Measurements from ENCODE around the gene BPGM.

BPGM gene

GRCh38 chr7:134698481-134698880 lies 51.8 kb downstream of the BPGM start:
- TF ChIP-seq FOXP2 (optimal IDR thresholded peaks at IDR 0.05; ENCODE audit: control extremely low read depth, extremely low read length, insufficient read depth) (no peak), POLR2AphosphoS5 (IDR thresholded peaks at IDR 0.05; ENCODE audit: borderline replicate concordance, low read depth, low read length) (no peak)
- Histone ChIP-seq H3K9me3 (ENCODE audit: low read depth, low read length) (no peaks in the 10 kb centered on the region), H3K27ac (no peak overlapping the region), H3K9ac (ENCODE audit: insufficient read length) (no peak overlapping the region), H3K4me3 (no peak overlapping the region), H3K36me3 (ENCODE audit: insufficient read depth, low read length) (no peaks in the 10 kb centered on the region)
- no peak for DNase-seq (ENCODE audit: low read depth, low spot score)

- no peak for DNase-seq (ENCODE audit: low read depth, low spot score)
- H3K9ac ChIP-seq (ENCODE audit: insufficient read length) = no peak overlapping the region
- no peaks in the 10 kb centered on the region for H3K9me3 ChIP-seq (ENCODE audit: low read depth, low read length)
- H3K4me3 ChIP-seq = no peak overlapping the region
- TF ChIP-seq EZH2 (IDR thresholded peaks at IDR 0.05) (no peak), FOXP2 (optimal IDR thresholded peaks at IDR 0.05; ENCODE audit: control extremely low read depth, extremely low read length, insufficient read depth) (no peak), POLR2AphosphoS5 (IDR thresholded peaks at IDR 0.05; ENCODE audit: borderline replicate concordance, low read depth, low read length) (no peak)
- no peaks in the 10 kb centered on the region for H3K36me3 ChIP-seq (ENCODE audit: insufficient read depth, low read length)
- no peak overlapping the region for H3K27ac ChIP-seq
Measured at GRCh38 chr7:134699021-134699818, 52.6 kb downstream of the BPGM start.

DNA sequence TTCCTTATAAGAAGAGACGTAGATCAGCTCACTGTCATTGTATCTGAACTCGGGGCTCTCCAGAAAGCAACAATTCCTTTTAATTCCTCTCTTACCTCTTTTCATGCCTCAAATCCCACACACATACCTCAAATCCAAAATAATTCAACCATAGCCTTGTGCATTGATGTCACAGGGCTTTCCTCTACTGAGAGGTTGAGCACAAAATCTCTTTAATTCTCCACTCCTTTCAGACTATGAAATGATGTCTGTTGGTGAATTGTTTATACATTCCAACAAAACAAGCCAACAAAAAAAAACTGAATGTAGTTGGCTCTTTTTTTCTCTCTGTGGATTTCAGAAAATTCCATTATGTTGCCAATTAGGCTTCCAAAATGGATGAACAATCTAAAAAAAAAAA lies 53.2 kb downstream of the BPGM start:
- H3K4me3 ChIP-seq = no peak overlapping the region
- no peak overlapping the region for H3K27ac ChIP-seq
- H3K36me3 ChIP-seq (ENCODE audit: insufficient read depth, low read length) = no peaks in the 10 kb centered on the region
- TF ChIP-seq FOXP2 (optimal IDR thresholded peaks at IDR 0.05; ENCODE audit: control extremely low read depth, extremely low read length, insufficient read depth) = no peak
- TF ChIP-seq EZH2 (IDR thresholded peaks at IDR 0.05) = no peak
- no peak for TF ChIP-seq POLR2AphosphoS5 (IDR thresholded peaks at IDR 0.05; ENCODE audit: borderline replicate concordance, low read depth, low read length)
- no peak overlapping the region for H3K9ac ChIP-seq (ENCODE audit: insufficient read length)
- H3K9me3 ChIP-seq (ENCODE audit: low read depth, low read length) = no peaks in the 10 kb centered on the region
- no peak for DNase-seq (ENCODE audit: low read depth, low spot score)

- Histone ChIP-seq H3K27ac (no peak overlapping the region), H3K36me3 (ENCODE audit: insufficient read depth, low read length) (no peaks in the 10 kb centered on the region), H3K4me3 (no peak overlapping the region), H3K9ac (ENCODE audit: insufficient read length) (no peak overlapping the region), H3K9me3 (ENCODE audit: low read depth, low read length) (no peaks in the 10 kb centered on the region)
- TF ChIP-seq FOXP2 (optimal IDR thresholded peaks at IDR 0.05; ENCODE audit: control extremely low read depth, extremely low read length, insufficient read depth) = no peak
- TF ChIP-seq EZH2 (IDR thresholded peaks at IDR 0.05) = no peak
- TF ChIP-seq POLR2AphosphoS5 (IDR thresholded peaks at IDR 0.05; ENCODE audit: borderline replicate concordance, low read depth, low read length) = no peak
- no peak for DNase-seq (ENCODE audit: low read depth, low spot score)
Measured at GRCh38 chr7:134701272-134701671, 54.6 kb downstream of the BPGM start.

- Histone ChIP-seq H3K9ac (ENCODE audit: insufficient read length) (no peak overlapping the region), H3K9me3 (ENCODE audit: low read depth, low read length) (no peaks in the 10 kb centered on the region), H3K27ac (no peak overlapping the region), H3K36me3 (ENCODE audit: insufficient read depth, low read length) (no peaks in the 10 kb centered on the region), H3K4me3 (no peak overlapping the region)
- no peak for TF ChIP-seq EZH2 (IDR thresholded peaks at IDR 0.05)
- TF ChIP-seq FOXP2 (optimal IDR thresholded peaks at IDR 0.05; ENCODE audit: control extremely low read depth, extremely low read length, insufficient read depth) = no peak
- TF ChIP-seq POLR2AphosphoS5 (IDR thresholded peaks at IDR 0.05; ENCODE audit: borderline replicate concordance, low read depth, low read length) = no peak
- DNase-seq (ENCODE audit: low read depth, low spot score) = no peak
Measured at GRCh38 chr7:134702366-134703240, 56.0 kb downstream of the BPGM start.

DNA sequence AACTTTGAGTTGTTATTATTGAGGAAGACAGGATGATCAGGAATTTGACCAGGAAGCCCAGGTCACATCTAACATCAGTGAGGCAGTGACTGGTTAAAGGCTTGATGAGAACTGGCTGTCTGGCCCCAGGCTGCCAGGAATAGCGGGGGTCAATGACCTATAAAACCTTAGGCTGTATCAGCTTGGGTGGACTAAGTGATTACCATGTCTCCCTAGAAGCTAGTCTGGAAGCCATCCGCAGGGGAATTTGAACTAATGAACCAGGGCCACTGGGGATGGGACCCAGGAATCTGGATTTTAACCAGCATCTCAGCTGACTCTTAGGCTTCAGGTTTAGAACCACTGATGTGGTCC lies 56.6 kb downstream of the BPGM start:
- DNase-seq (ENCODE audit: low read depth, low spot score) = no peak
- TF ChIP-seq FOXP2 (optimal IDR thresholded peaks at IDR 0.05; ENCODE audit: control extremely low read depth, extremely low read length, insufficient read depth) = no peak
- TF ChIP-seq POLR2AphosphoS5 (IDR thresholded peaks at IDR 0.05; ENCODE audit: borderline replicate concordance, low read depth, low read length) = no peak
- TF ChIP-seq EZH2 (IDR thresholded peaks at IDR 0.05) = no peak
- Histone ChIP-seq H3K36me3 (ENCODE audit: insufficient read depth, low read length) (no peaks in the 10 kb centered on the region), H3K9ac (ENCODE audit: insufficient read length) (no peak overlapping the region), H3K4me3 (no peak overlapping the region), H3K27ac (no peak overlapping the region), H3K9me3 (ENCODE audit: low read depth, low read length) (no peaks in the 10 kb centered on the region)

DNA sequence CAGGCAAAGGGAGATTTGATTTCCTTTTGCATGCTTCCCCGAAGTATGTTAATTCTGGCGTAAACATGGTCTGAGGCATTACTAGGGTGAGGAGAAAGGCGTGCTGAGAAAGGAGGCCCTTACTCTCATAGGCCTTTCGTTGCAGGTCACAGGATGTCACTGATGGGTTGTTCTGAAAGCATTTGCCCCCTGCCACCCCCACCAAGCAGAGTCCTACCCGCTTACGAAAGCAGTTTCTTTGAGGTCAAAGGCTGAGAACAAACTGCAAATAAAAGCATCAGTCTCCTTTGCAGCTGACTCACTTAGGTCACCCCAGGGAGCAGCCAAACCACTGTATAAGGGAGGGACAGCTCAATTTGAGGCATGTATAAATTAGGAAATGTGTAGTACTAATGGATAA lies 57.1 kb downstream of the BPGM start:
- Histone ChIP-seq H3K27ac (no peak overlapping the region), H3K4me3 (no peak overlapping the region), H3K9ac (ENCODE audit: insufficient read length) (no peak overlapping the region), H3K36me3 (ENCODE audit: insufficient read depth, low read length) (no peaks in the 10 kb centered on the region), H3K9me3 (ENCODE audit: low read depth, low read length) (no peaks in the 10 kb centered on the region)
- TF ChIP-seq FOXP2 (optimal IDR thresholded peaks at IDR 0.05; ENCODE audit: control extremely low read depth, extremely low read length, insufficient read depth) = no peak
- TF ChIP-seq POLR2AphosphoS5 (IDR thresholded peaks at IDR 0.05; ENCODE audit: borderline replicate concordance, low read depth, low read length) = no peak
- TF ChIP-seq EZH2 (IDR thresholded peaks at IDR 0.05) = no peak
- no peak for DNase-seq (ENCODE audit: low read depth, low spot score)

DNA sequence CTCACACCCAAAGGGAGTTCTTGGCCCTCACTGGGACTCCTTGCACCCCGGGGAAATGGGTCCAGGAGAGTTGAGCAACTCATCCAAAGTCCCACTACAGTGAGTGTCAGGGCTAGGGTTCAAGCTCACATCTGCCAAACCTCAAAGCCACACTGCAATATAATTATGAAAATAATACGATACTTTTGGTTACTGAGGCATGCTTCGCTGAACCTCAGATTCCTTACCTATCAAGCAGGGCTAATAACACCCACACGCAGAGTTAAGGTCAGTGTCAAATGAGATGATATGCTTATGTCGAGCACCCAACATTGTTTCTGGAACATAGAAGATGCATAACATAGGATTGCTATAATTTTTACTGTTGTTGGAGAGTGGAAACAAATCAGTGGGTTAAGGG lies 58.2 kb downstream of the BPGM start:
- DNase-seq (ENCODE audit: low read depth, low spot score) = no peak
- H3K27ac ChIP-seq = no peak overlapping the region
- H3K36me3 ChIP-seq (ENCODE audit: insufficient read depth, low read length) = no peaks in the 10 kb centered on the region
- H3K9me3 ChIP-seq (ENCODE audit: low read depth, low read length) = no peaks in the 10 kb centered on the region
- TF ChIP-seq EZH2 (IDR thresholded peaks at IDR 0.05) (no peak), POLR2AphosphoS5 (IDR thresholded peaks at IDR 0.05; ENCODE audit: borderline replicate concordance, low read depth, low read length) (no peak), FOXP2 (optimal IDR thresholded peaks at IDR 0.05; ENCODE audit: control extremely low read depth, extremely low read length, insufficient read depth) (no peak)
- no peak overlapping the region for H3K9ac ChIP-seq (ENCODE audit: insufficient read length)
- no peak overlapping the region for H3K4me3 ChIP-seq
